GM19463 (cell line): ENCODE results near the gene DPP6.

ENCODE experiments used
- ATAC-seq: cut with Tn5 transposase; IDR thresholded peaks from one replicate; pipeline ENCODE4 v1.9.1; 2021; ENCODE audit warnings: mild to moderate bottlenecking, moderate library complexity; ENCODE audit not compliant: unreplicated experiment

DPP6 gene

GRCh38 chr7:154686305-154686704 is 634.1 kb downstream of the DPP6 start:
- ATAC-seq = no peak

- ATAC-seq = no peak
Observed at GRCh38 chr7:154688952-154689351, 636.8 kb downstream of the DPP6 start.

GRCh38 chr7:154690411-154690810 is 638.2 kb downstream of the DPP6 start:
- ATAC-seq = no peak

DNA sequence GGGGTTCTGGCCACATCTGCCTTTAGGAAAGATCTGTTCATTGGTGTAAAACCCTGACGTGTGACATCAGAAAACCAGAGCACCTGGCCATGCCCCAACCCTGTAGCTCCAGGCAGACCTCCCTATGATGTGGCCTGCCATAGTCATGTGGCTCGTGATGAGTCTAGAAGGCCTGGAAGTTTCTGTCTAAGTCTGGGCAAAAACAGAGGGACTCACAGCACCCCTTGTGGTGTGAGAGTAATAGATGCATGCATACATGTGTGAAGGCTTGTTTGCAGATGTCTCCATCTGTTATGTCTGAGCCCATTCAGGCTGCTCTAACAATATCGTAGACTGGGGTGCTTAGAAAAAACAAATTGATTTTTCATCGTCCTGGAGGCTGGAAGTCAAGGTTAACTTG is 641.5 kb downstream of the DPP6 start:
- ATAC-seq = no peak

DNA sequence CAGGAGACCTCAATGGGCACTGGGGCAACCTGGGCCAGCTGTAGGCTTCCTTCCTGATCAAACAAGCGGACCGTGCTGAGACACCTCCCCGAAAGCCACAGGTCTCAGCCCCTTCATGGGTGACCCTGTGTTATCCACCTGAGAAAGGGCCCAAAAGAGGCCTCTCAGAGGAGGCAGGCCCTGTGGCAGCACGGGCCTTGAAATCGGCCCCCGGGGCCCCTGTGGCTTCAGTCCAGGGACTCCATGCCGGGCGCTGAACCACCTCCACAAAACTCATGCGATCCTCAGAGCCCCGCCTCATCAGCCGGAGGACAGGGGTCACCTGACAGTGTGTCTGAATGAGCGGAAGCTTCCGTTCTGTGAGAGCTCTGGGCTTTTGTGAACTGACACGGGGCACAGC is 643.6 kb downstream of the DPP6 start:
- ATAC-seq = no peak

DNA sequence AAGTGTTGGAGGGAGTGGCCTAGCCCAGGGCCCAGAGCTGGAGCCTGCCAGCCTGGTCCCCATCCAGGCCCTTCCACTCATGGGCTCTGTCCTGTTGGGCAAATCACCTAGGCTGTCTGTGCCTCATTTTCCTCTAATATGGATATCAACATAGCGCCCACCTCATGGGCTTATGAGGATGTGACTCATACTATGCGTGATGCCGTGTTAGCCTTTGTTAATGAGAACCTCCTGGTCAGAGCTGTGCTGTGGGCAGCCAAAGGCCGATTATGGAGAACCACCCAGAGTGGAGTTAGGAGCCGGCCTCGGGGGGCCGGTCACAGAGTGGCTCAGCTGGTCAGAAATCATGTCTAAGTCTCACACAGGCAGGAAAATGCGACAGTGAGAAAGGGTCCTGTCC is 644.4 kb downstream of the DPP6 start:
- ATAC-seq = no peak

GRCh38 chr7:154698726-154699291 is 646.6 kb downstream of the DPP6 start:
- no peak for ATAC-seq

- no peak for ATAC-seq
Observed at GRCh38 chr7:154699417-154699816, 647.2 kb downstream of the DPP6 start.

GRCh38 chr7:154709840-154710520 is 657.8 kb downstream of the DPP6 start:
- ATAC-seq = no peak

- ATAC-seq = no peak
Observed at GRCh38 chr7:154720016-154720415, 667.8 kb downstream of the DPP6 start.

DNA sequence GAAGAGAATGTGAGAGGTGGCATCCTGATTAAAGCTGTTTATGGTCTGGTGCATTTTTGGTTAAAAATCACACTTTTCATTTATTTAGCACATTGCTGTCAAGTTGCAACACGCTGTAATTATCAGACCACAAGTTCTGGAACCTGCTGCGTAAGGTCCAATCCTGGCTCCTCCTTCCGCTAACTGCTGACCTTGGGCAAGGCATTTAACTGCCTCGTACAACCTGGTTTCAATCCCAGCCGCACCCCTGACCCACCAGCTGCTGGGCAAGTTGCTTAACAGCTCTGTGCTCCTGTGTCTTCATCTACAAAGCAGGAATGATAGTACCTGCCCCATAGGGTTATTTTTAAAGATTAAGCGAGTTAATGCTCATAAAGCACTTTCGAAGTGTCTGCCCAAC is 668.9 kb downstream of the DPP6 start:
- no peak for ATAC-seq

GRCh38 chr7:154726368-154726767 is 674.2 kb downstream of the DPP6 start:
- no peak for ATAC-seq

DNA sequence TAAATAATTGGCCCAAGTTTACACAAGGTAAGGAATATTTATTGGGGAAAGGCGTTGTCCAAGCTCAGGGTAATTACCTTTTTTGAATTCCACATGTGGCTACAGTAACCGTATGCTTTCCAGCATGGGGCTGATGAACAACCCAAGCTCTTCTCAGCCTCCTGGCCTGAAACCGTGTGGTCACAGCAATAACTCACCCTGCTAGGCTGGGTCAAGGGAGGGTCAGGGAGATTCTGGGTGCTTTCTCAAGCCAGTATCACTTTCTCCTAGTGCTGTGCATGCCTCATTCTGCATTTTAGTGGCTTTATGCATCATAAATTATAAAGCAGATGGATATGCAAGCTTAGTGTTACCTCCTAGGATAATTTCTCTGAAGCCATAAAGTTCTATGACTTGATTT is 676.9 kb downstream of the DPP6 start:
- no peak for ATAC-seq

- ATAC-seq = no peak
Observed at GRCh38 chr7:154735766-154736165, 683.6 kb downstream of the DPP6 start.

- no peak for ATAC-seq
Observed at GRCh38 chr7:154736389-154736788, 684.2 kb downstream of the DPP6 start.

DNA sequence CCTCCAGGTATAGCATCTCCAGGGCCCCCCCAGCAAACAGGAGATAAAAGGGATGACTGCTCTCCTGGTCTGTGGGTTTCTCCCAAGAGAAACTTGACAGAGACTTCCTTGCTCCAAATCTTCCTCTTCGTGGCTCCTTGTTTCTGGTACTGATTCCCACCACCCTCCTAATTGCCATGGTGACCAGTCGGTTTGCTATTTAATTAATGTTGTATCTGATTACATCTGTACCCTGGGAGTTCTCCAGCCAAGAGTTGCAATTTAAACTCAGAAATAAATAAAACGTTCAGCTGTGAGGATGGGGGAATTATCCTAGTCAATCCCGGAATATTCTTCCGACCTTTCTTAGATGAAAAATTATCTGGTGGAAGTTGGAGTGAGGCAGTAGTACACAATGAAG is 686.0 kb downstream of the DPP6 start:
- ATAC-seq = no peak

DNA sequence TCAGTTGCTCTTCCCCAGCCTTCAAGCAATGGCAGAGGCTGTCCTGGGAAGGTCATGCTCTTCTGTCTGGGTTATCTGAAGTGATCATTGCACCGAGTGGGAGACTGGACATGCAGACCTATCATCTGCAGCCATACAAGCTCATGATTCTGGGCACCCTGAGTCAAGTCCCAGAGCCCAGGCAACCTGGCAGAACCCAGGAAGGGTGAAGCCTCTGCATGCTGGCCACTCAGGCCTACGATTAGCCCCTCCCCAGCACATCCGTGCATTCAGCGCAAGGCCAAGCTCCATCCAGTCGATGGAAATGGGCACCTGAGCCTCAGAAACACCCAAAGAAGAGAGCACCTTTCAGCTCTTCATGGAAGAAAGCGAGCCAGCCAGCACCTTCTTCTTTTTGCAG is 688.9 kb downstream of the DPP6 start:
- ATAC-seq = no peak

- no peak for ATAC-seq
Observed at GRCh38 chr7:154743206-154743605, 691.0 kb downstream of the DPP6 start.

- ATAC-seq = no peak
Observed at GRCh38 chr7:154744256-154744860, 692.2 kb downstream of the DPP6 start.

GRCh38 chr7:154744861-154745258 is 692.7 kb downstream of the DPP6 start:
- no peak for ATAC-seq

DNA sequence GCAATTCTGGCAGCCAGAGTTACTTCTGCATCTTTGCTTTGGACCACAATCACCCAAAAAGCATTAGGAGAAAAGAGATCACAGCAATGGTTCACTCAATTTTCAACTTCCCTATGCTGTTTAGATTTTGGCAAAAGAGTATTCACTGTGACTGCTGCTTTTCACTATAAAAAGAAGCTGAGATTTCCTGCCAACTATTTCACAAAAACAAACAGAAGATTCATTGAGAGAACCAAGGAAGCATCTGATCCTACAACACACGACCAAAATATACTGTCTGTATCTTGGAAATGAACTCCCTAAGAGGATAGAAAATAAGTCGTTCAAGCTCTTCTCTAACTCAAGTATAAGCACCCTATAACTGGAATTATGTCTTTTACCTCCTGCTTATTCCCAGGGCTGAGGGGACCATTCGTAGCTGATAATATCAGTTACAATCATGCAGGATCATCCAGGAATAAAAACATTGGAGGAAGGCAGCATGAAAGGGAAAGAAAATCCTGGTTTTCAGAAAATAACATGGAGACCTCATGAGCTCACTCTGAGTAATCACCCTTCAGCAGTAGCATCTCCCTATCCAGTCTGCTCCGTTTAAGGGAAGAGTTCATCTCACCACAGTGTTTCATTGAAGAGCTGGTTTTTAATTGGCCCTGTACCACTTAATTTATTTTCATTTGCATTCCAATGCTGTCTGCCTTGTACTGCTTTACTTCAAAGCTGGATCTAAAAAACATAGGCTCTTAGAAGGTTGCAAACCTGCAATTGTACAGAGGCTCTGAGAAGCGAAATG is 694.6 kb downstream of the DPP6 start:
- no peak for ATAC-seq
